ENCODE data around the gene C3orf33. TPM values are rescaled to one million over a fixed set of nuclear protein-coding genes. Genes with fewer than 3 reads are reported as not detected.

The C3orf33 gene
- polyA plus RNA-seq, 5 donors = 7.6 to 9.2 (median 8.5) TPM

DNA sequence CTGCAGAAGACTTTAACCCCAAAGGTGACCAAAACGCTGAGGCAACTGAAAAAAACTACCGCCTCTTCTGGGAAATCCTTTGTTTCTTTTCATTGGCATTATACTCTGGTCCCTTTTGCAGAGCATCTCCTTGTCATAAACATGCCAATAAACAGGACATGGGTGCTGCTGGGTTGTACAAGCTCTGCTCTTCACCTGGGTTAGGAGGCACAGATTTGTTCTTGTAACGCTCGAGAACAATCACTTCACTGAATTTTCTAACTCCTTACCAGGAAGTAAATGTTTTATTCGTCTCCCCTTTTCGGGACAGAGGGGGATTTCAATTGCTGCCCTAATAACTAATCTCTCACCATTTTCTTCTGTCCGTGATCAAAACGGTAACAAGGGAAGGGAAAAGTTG is 62.5 kb downstream of the C3orf33 start:
- DNase-seq = no peak

DNA sequence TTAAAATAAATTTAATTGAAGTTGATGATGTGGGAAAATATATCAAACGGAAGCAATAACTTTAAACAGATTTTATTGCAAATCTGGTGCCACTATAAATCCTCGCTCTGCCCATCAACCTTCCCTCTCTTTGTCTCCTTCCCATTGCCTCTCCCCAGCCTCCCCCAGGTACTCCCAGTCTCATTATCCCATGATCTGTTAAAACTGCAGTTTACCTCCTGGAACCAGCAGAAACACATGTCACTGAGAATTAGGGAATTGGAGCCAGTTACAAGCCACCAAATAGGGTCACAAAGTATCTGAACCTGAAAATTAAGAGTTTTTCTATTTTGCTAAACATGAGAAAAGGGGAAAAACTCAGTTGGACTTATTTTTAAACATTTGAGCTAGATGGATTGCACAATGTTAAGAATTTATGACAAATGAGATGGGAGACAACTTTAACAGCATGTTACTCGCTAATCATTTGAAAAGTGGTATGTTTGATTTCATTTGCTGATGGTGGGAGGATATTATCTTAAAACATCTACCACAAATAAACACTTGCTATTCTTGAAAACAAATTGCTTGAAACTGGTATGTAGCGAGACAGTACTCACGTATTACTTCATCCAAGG is 63.6 kb downstream of the C3orf33 start:
- no peak for DNase-seq

DNA sequence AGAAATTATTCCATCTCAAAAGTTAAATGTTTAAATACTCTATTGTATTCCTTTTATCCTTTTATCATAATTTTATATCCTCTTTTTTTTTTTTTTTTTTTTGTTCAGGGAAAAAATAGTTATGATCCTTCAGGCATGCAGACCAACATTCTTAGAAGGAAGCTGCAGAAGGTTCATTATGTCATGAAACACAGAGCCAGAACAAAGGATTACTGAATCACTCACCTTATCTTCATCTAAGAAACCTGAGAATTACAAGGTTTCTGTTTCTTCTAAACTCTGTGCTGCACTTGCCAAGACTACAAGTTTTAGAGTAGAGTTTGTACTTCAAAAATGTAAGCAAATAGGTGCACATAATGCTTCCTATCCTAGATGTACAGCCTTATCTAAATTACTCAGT is 64.5 kb downstream of the C3orf33 start:
- no peak for DNase-seq

DNA sequence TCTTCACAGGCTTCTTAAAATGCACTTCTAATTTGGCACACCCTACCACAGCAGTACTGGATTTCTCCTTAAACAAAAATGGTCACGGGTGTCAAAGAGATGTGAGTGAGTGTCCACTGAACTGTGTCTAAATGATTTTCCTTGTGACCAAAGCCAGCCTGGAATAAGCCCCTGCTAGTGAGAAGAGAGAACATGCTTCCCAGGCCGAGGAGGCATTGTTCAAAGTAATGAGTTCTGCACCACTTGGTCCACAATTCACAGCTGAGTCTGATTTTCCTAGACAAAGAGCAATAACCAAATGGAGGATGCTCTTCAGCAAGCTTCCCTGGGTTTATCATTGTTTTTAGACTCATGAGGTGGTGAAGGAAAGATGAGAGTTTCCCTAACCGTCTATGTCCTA is 65.0 kb downstream of the C3orf33 start:
- DNase-seq = no peak

DNA sequence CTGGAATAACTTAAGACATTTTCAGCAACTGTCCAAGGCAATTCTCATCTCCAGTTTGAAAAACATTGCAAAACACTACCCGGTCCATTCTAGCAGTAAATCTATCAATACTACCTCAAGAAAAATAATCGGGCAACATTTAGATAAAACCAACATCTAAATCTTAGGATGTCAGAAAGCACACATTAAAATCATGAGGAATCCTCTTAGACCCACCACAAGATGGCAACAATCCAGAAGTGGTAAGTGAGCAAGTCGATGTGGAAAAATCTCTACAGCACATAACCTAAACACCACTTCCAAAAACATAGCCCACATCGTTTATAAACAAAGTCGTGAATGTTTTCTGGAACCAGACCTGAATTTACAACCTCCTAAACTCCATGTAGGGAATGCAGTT is 66.9 kb downstream of the C3orf33 start:
- DNase-seq = no peak

DNA sequence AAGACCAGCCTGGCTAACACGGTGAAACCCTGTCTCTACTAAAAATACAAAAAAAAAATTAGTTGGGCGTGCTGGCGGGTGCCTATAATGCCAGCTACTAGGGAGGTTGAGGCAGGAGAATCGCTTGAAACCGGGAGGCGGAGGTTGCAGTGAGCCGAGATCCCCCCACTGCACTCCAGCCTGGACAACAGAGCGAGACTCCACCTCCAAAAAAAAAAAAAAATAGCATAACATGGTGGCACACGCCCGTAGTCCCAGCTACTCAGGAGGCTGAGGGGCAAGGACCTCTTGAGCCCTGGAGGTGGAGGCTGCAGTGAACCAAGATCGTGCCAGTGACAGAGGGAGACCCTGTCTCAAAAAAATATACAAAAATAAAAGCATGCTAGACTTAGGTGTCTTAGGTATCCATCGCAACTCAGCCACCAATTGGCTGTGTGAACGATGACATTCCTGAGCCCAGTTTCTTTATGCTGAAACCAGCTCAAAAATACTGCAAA is 67.5 kb downstream of the C3orf33 start:
- DNase-seq = no peak

- peak; percentile 77 to 78 for DNase-seq
Measured at GRCh38 chr3:155737844-155738460, 68.1 kb downstream of the C3orf33 start.

DNA sequence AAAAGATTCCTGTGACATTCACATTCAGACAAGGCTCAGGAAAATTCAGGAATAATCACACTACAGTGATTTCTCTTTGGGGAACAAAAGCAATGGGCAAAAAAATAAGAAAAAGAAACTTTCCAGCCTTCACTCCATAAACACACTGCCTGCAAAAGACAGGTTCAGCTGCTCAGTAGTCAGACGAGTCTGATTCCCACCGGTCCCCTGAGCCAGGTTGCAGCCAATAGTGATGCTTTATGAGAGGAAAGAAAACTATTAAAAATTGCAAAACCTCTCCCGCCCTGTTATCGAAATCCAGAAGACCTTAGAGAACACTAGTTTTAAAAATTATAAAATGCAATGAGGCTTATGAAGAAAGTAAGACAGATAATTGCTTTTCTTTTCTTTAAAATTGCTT is 69.7 kb downstream of the C3orf33 start:
- DNase-seq = no peak

GRCh38 chr3:155730843-155731242 is 75.2 kb downstream of the C3orf33 start:
- DNase-seq = no peak

DNA sequence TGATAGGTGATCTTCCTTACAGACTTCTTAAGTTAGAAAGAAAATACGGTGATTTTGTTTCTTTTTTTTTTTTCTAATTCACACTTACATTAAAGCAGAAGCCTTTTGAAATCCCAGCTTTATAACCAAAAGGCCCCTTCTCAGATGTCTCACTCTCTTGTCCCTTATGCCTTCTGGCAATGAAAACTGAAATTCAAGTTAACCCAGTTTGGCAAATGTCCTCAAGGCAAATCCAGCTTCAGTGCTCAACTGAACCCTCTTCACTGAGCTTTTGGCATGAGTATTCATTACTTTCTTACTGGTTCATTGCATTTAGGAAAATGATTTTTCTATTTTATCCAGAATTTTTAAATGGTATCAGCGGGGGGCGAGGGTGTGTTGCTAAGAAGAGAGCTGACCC is 78.2 kb downstream of the C3orf33 start:
- DNase-seq = no peak

- no peak for DNase-seq
Measured at GRCh38 chr3:155714295-155714718, 91.8 kb downstream of the C3orf33 start.

Other genes starting within 250 kb of the C3orf33 start
- 10 to 100 TPM; 17.2 to 29.5 (median 23.2) TPM for gene PLCH1, start 61.2 kb downstream of the C3orf33 start, polyA plus RNA-seq (ENCODE audit: insufficient read depth in 1 of 5, insufficient read length in 5 of 5, low replicate concordance in 1 of 5)
- 10 to 100 TPM; 26.2 to 37.6 (median 31.1) TPM for gene SLC33A1, start 48.1 kb upstream of the C3orf33 start, polyA plus RNA-seq (ENCODE audit: insufficient read depth in 1 of 5, insufficient read length in 5 of 5, low replicate concordance in 1 of 5)
- gene GMPS, start 64.4 kb upstream of the C3orf33 start, polyA plus RNA-seq (ENCODE audit: insufficient read depth in 1 of 5, insufficient read length in 5 of 5, low replicate concordance in 1 of 5) = 10 to 100 TPM; 44.8 to 67.2 (median 60.7) TPM